K562 (cell line): ENCODE results near the gene TRIM2. TPM values are rescaled to one million over a fixed set of nuclear protein-coding genes. Genes with fewer than 3 reads are reported as not detected.

ENCODE experiments used
- ATAC-seq: fragments of 200-7000 bp; cut with Tn5 transposase; 3 replicates; pipeline ENCODE4 v1.9.1; 2020; ENCODE audit warnings: moderate library complexity
- BruUV-seq: library from RNA; stranded (reverse); fragments of 400-500 nt; replicated peaks from 2 replicates; lab custom pipeline; 2021; lab: Mats Ljungman, UMichigan
- CTCF ChIA-PET: fragments of 300-600 bp; formaldehyde crosslinking; extraction: SDS; loops from one replicate; lab custom pipeline; 2021; ENCODE audit warnings: low intra/inter-chr PET ratio; lab: Yijun Ruan, JAX
- POLR2A ChIA-PET: fragments of 300-600, 350-650 bp; sonication (Branson Sonifier 250); formaldehyde crosslinking; extraction: SDS; loops from one replicate; lab custom pipeline; 2021; ENCODE audit warnings: antibody characterized with exemption, inconsistent platforms; lab: Yijun Ruan, JAX
- DNase-seq, 4 experiments: peaks; one replicate each; pipeline versions ENCODE4 v3.0.0 to v3.0.0-alpha.2; 2011 to 2018; ENCODE audit warnings: low spot score in 3 of 4, mixed read lengths in 3 of 4; ENCODE audit errors: extremely low read depth in 1 of 4
- FAIRE-seq: peaks from 2 replicates; lab custom pipeline; 2011; peaks lifted over from hg19 to GRCh38; lab: Jason Lieb, UNC
- H2AFZ ChIP-seq: 2 replicates; pipeline ENCODE4 v1.6.0; 2011; ENCODE audit warnings: low read depth, low read length, control low read depth, inconsistent platforms
- H3K27ac ChIP-seq: fragments of 200-600 bp; 3 replicates; pipeline ENCODE4 v1.8.0; 2011; ENCODE audit warnings: low read depth, mild to moderate bottlenecking, control low read depth, inconsistent platforms, low read length, moderate library complexity, mixed read lengths; ENCODE audit errors: extremely low read depth
- H3K27me3 ChIP-seq, 2 experiments: fragments of 300-600 bp in 1 of 2; 2 replicates in 1 of 2; 3 replicates in 1 of 2; pipeline versions ENCODE4 v1.6.0 to v1.8.0; 2011; ENCODE audit warnings: inconsistent platforms in 2 of 2, low read length in 2 of 2, mild to moderate bottlenecking in 1 of 2, mixed read lengths in 1 of 2, moderate library complexity in 1 of 2; ENCODE audit not compliant: control insufficient read depth in 2 of 2, insufficient read depth in 2 of 2
- H3K36me3 ChIP-seq: fragments of 300-600 bp; 3 replicates; pipeline ENCODE4 v1.8.0; 2011; ENCODE audit warnings: mild to moderate bottlenecking, low read length, inconsistent platforms; ENCODE audit not compliant: control insufficient read depth, insufficient read depth
- H3K4me1 ChIP-seq, 2 experiments: fragments of 200-600 bp in 1 of 2; replicated peaks in 1 of 2; 2 replicates in 1 of 2; 3 replicates in 1 of 2; pipeline versions ENCODE4 v1.5.1 to v1.8.0; 2011; ENCODE audit warnings: inconsistent platforms in 2 of 2, low read length in 2 of 2, mild to moderate bottlenecking in 1 of 2, mixed read lengths in 1 of 2, moderate library complexity in 1 of 2; ENCODE audit not compliant: control insufficient read depth in 2 of 2, insufficient read depth in 2 of 2
- H3K4me2 ChIP-seq: 2 replicates; pipeline ENCODE4 v1.6.1; 2011; ENCODE audit warnings: low read length, control low read depth, inconsistent platforms, mixed read lengths; ENCODE audit not compliant: insufficient read depth
- H3K4me3 ChIP-seq: fragments of 200-600 bp; sonication (generic), shearing (Covaris generic); 2 replicates; pipeline ENCODE4 v1.5.1; 2016; ENCODE audit warnings: control low read depth, inconsistent platforms
- H3K79me2 ChIP-seq: fragments of 200-600 bp; 3 replicates; pipeline ENCODE4 v1.8.0; 2011; ENCODE audit warnings: low read length, inconsistent platforms; ENCODE audit not compliant: control insufficient read depth, insufficient read depth
- H3K9ac ChIP-seq, 2 experiments: 2 replicates each; pipeline versions ENCODE4 v1.6.0 to v1.6.1; 2011; ENCODE audit warnings: low read depth in 2 of 2, low read length in 2 of 2, control low read depth in 1 of 2, inconsistent platforms in 1 of 2, mild to moderate bottlenecking in 1 of 2, mixed read lengths in 1 of 2; ENCODE audit not compliant: insufficient read depth in 1 of 2
- H3K9me1 ChIP-seq: one replicate; pipeline ENCODE4 v1.6.0; 2011; ENCODE audit warnings: inconsistent platforms, mild to moderate bottlenecking, low read length, moderate library complexity; ENCODE audit not compliant: control insufficient read depth, insufficient read depth
- H3K9me3 ChIP-seq: replicated peaks from 2 replicates; pipeline ENCODE4 v1.5.1; 2011; ENCODE audit warnings: low read depth, low read length, inconsistent platforms; ENCODE audit not compliant: control insufficient read depth, insufficient read depth
- H4K20me1 ChIP-seq: replicated peaks from 2 replicates; pipeline ENCODE4 v1.6.1; 2011; ENCODE audit warnings: low read length, inconsistent platforms, mixed read lengths; ENCODE audit not compliant: control insufficient read depth, insufficient read depth
- CTBP1 ChIP-seq: fragments of 450-650 bp; IDR thresholded peaks from 2 replicates; pipeline ENCODE4 v1.6.1; 2016; ENCODE audit warnings: borderline replicate concordance
- KDM1A ChIP-seq, 2 experiments: fragments of 450-650 bp; IDR thresholded peaks; 2 replicates each; pipeline ENCODE4 v1.6.1; 2016; ENCODE audit warnings: mild to moderate bottlenecking in 2 of 2
- NR0B1 ChIP-seq: fragments of 450-650 bp; IDR thresholded peaks from one replicate; pipeline ENCODE4 v1.6.1; 2018; ENCODE audit warnings: mild to moderate bottlenecking, moderate library complexity; ENCODE audit not compliant: partially characterized antibody
- SNAPC5 ChIP-seq: fragments of 250-450 bp; sonication (Bioruptor Pico); IDR thresholded peaks from 2 replicates; pipeline ENCODE4 v1.8.0; 2021; ENCODE audit warnings: moderate library complexity, mild to moderate bottlenecking, inconsistent platforms
- TCF3 ChIP-seq: sonication (generic); formaldehyde crosslinking; IDR thresholded peaks from 2 replicates; pipeline ENCODE4 v1.4.0; 2020; ENCODE audit warnings: mild to moderate bottlenecking, missing genetic modification reagents
- TEAD4 ChIP-seq, 2 experiments: sonication (generic) in 1 of 2; formaldehyde crosslinking in 1 of 2; IDR thresholded peaks; 2 replicates each; pipeline versions ENCODE4 v1.6.1 to v1.8.0; 2012 to 2022; ENCODE audit warnings: borderline replicate concordance in 1 of 2, inconsistent platforms in 1 of 2, low read length in 1 of 2, mild to moderate bottlenecking in 1 of 2, missing genetic modification reagents in 1 of 2
- TFAP4 ChIP-seq: sonication (generic); formaldehyde crosslinking; IDR thresholded peaks from 2 replicates; pipeline ENCODE4 v1.8.0; 2022; ENCODE audit warnings: missing genetic modification reagents, mild to moderate bottlenecking, moderate library complexity, borderline replicate concordance
- THAP7 ChIP-seq: fragments of 250-450 bp; sonication (Bioruptor Pico); IDR thresholded peaks from 2 replicates; pipeline ENCODE4 v1.5.0; 2021
- ZFX ChIP-seq: sonication (generic); formaldehyde crosslinking; IDR thresholded peaks from 2 replicates; pipeline ENCODE4 v1.8.0; 2022; ENCODE audit warnings: mild to moderate bottlenecking, missing genetic modification reagents, moderate library complexity
- ZNF121 ChIP-seq: sonication (generic); formaldehyde crosslinking; conservative IDR thresholded peaks from 2 replicates; pipeline ENCODE4 v1.8.0; 2022; ENCODE audit warnings: missing genetic modification reagents
- ZNF23 ChIP-seq: fragments of 250-450 bp; sonication (Bioruptor Pico); IDR thresholded peaks from 2 replicates; pipeline ENCODE4 v1.4.0; 2020; ENCODE audit warnings: mild to moderate bottlenecking
- ZNF589 ChIP-seq: fragments of 200-800 bp; sonication (Bioruptor generic); IDR thresholded peaks from 2 replicates; pipeline ENCODE4 v1.6.1; 2016; ENCODE audit warnings: low read depth, missing genetic modification characterization, missing compliant biosample characterization
- ZNF785 ChIP-seq: fragments of 250-450 bp; sonication (Bioruptor Pico); IDR thresholded peaks from 2 replicates; pipeline ENCODE4 v1.4.0; 2020; ENCODE audit warnings: mild to moderate bottlenecking
- WGBS: fragments of 100-300 bp; shearing (Covaris generic); methylation state at CpG from one replicate; pipeline ENCODE4 v1.1.6; 2016; ENCODE audit warnings: low coverage, mixed read lengths; ENCODE audit not compliant: insufficient coverage; ENCODE audit errors: missing lambda C conversion rate; 5-methylcytosine and 5-hydroxymethylcytosine counted together
- in situ Hi-C: fragments of 300-500 bp; cut with MboI; formaldehyde crosslinking; loops from 4 replicates; pipeline ENCODE4 v1.15.0; 2018; ENCODE audit warnings: inconsistent platforms, mixed read lengths
- intact Hi-C: fragments of 100-400 bp; cut with micrococcal nuclease; formaldehyde crosslinking; loops from 2 replicates; pipeline ENCODE4 v1.14.2; 2022
- polyA plus RNA-seq, 8 experiments: library from polyadenylated mRNA; depleted of rRNA in 4 of 8; stranded (reverse) in 5 of 8; unstranded in 3 of 8; fragments of >200 nt; fragmentation: Nextera tagmentation in 2 of 8; fragmentation: Illumina TruSeq in 1 of 8; extraction: Ambion mirVana in 2 of 8; extraction: Trizol in 1 of 8; gene quantifications; 2 replicates each; pipeline versions ENCODE4 v1.2.1 to v1.2.3, GENCODE V29; 2011 to 2014; ENCODE audit warnings: inconsistent platforms in 1 of 8, missing spikeins in 1 of 8
- total RNA-seq, 7 experiments: library from RNA; depleted of rRNA in 6 of 7; stranded (reverse); fragments of >200 nt in 6 of 7; fragmentation: Illumina TruSeq in 2 of 7; extraction: Trizol in 2 of 7; gene quantifications; 2 replicates each; pipeline versions ENCODE4 v1.2.1 to v1.2.3, GENCODE V29; 2011 to 2021; ENCODE audit warnings: low replicate concordance in 1 of 7

Gene TRIM2
- total and polyA plus RNA-seq, 9 of the 15 experiments (the other 6 are each of a cell fraction or from before 2014, with no cell fraction given) = 0.01 to 0.41 (median 0.13) TPM; not detected in 1

GRCh38 chr4:153347117-153347516 lies 142.9 kb downstream of the TRIM2 start:
- peak overlapping the region; percentile 45 for H3K4me2 ChIP-seq

GRCh38 chr4:153348006-153348405 lies 143.8 kb downstream of the TRIM2 start:
- intact Hi-C loops = loop anchor here (5.0 to 10.0 kb wide), 3 partner anchors 64 to 404 kb away; partner anchors contain the start of gene TMEM131L
- Histone ChIP-seq H3K9ac (no peak overlapping the region), H3K9me1 (no peaks in the 10 kb centered on the region), H3K4me2 (peak overlapping the region; percentile 45), H3K4me1 (peaks cover 16 to 29% of the 10 kb centered on the region in 2 experiments; a peak in 3 of 5 replicates), H3K36me3 (peaks cover 37% of the 10 kb centered on the region), H3K27ac (0 out of 3 replicates have a peak overlapping the region, but pooled peaks have one; percentile 23), H4K20me1 (peaks cover 11% of the 10 kb centered on the region), H3K4me3 (no peak overlapping the region), H3K27me3 (no peaks in the 10 kb centered on the region), H3K9me3 (no peaks in the 10 kb centered on the region), H3K79me2 (peaks cover 74% of the 10 kb centered on the region), H2AFZ (no peak overlapping the region)
- in situ Hi-C loops = loop anchor here (5.0 kb wide), 1 partner anchor 224 kb away; no protein-coding TSS in a partner anchor
- 8% methylated on average over 4 of the region's 4 CpGs for WGBS
- DNase-seq (peak; percentile 51 to 63 (median 60)), ATAC-seq (peak; percentile 2; the same call in 1 of the 3 replicates), FAIRE-seq (peak; percentile 51)
- ChIA-PET CTCF (no interaction called here), POLR2A (interaction anchor here (0.6 to 1.0 kb wide), 4 partner anchors 13 to 763 kb away, joined by 3 to 6 read pairs (median 3); no protein-coding TSS in a partner anchor)
- BruUV-seq = no TSS peak
- TF ChIP-seq NR0B1 = no peak
- peak; percentile 69; the same call in 1 of the 2 replicates for TF ChIP-seq TEAD4 (IDR thresholded peaks at IDR 0.05; ENCODE audit: low read length)
- TF ChIP-seq TEAD4 (CRISPR knock-in tag; IDR thresholded peaks at IDR 0.05; ENCODE audit: borderline replicate concordance) = no peak
- TF ChIP-seq ZFX (CRISPR knock-in tag) = peak; percentile 41; the same call in 1 of the 2 replicates
- no peak for TF ChIP-seq THAP7 (CRISPR knock-in tag)
- TF ChIP-seq TFAP4 (CRISPR knock-in tag) = no peak
- TF ChIP-seq ZNF121 = no peak
- TF ChIP-seq TCF3 (CRISPR knock-in tag) = peak; percentile 44; the same call in 1 of the 2 replicates
- TF ChIP-seq ZNF785 (CRISPR knock-in tag) = no peak
- peak; percentile 84 for TF ChIP-seq CTBP1

More at GRCh38 chr4:153347117-153347516, 142.9 kb downstream of the TRIM2 start:
- Histone ChIP-seq H3K9me1 (no peaks in the 10 kb centered on the region), H3K27me3 (no peaks in the 10 kb centered on the region), H3K4me3 (no peak overlapping the region), H3K27ac (no peak overlapping the region), H3K9me3 (no peaks in the 10 kb centered on the region), H3K9ac (no peak overlapping the region), H2AFZ (no peak overlapping the region), H3K4me1 (peaks cover 16 to 32% of the 10 kb centered on the region in 2 experiments; a peak in 3 of 5 replicates), H3K36me3 (peaks cover 29% of the 10 kb centered on the region), H3K79me2 (peaks cover 70% of the 10 kb centered on the region), H4K20me1 (peaks cover 11% of the 10 kb centered on the region)
- intact Hi-C loops = loop anchor here (5.0 to 10.0 kb wide), 3 partner anchors 65 to 405 kb away; partner anchors contain the start of gene TMEM131L
- ChIA-PET CTCF (no interaction called here), POLR2A (interaction anchor here (0.6 to 1.9 kb wide), 4 partner anchors 15 to 583 kb away, joined by 3 to 6 read pairs (median 4); no protein-coding TSS in a partner anchor)
- FAIRE-seq (no peak), DNase-seq (no peak), ATAC-seq (no peak)
- no TSS peak for BruUV-seq
- in situ Hi-C loops = loop anchor here (5.0 kb wide), 1 partner anchor 225 kb away; no protein-coding TSS in a partner anchor
- TF ChIP-seq SNAPC5 (CRISPR knock-in tag) = no peak
- TF ChIP-seq ZNF23 = no peak
- TF ChIP-seq ZNF589 (CRISPR knock-in tag) = no peak
- TF ChIP-seq KDM1A (IDR thresholded peaks at IDR 0.05) = peak in 1 of 2 experiments; percentile 34; a peak in 1 of 4 replicates
- TF ChIP-seq, all 486 proteins: peak for 1
